Activated CD4-positive, alpha-beta T cell treated with anti-CD3 and anti-CD28 coated beads, Interleukin-2, amount 10 ng/mL, durations not matched to agents 24 days and 14 days (primary cell): ENCODE measurements around the gene EFS. TPM values are rescaled to one million over a fixed set of nuclear protein-coding genes. Genes with fewer than 3 reads are reported as not detected.
"Not testable (repeated sequence)": the region's sequence is repeated elsewhere in the genome, so short reads cannot be mapped to it uniquely, and the experiment has no call there.

Experiments
- DNase-seq: peaks from one replicate; pipeline ENCODE4 v3.0.0; 2022
- H3K27ac Mint-ChIP-seq: one replicate; pipeline ENCODE4 v1.8.0; 2022; ENCODE audit warnings: mild to moderate bottlenecking, mixed read lengths
- H3K27me3 Mint-ChIP-seq: one replicate; pipeline ENCODE4 v1.8.0; 2022; ENCODE audit warnings: mixed read lengths
- H3K36me3 Mint-ChIP-seq: one replicate; pipeline ENCODE4 v1.8.0; 2022; ENCODE audit warnings: low read depth, mild to moderate bottlenecking, mixed read lengths
- H3K4me1 Mint-ChIP-seq: one replicate; pipeline ENCODE4 v1.8.0; 2021; ENCODE audit warnings: mixed read lengths
- H3K4me3 Mint-ChIP-seq: one replicate; pipeline ENCODE4 v1.8.0; 2022; ENCODE audit warnings: mild to moderate bottlenecking, moderate library complexity, mixed read lengths
- H3K9me3 Mint-ChIP-seq: one replicate; pipeline ENCODE4 v1.8.0; 2021; ENCODE audit warnings: mixed read lengths
- intact Hi-C: fragments of 100-400 bp; cut with micrococcal nuclease; formaldehyde crosslinking; loops from one replicate; pipeline ENCODE4 v1.15.1; 2023
- total RNA-seq: library from RNA; stranded (reverse); gene quantifications from 2 replicates; pipeline ENCODE4 v1.2.3, GENCODE V29; 2022

EFS gene
- total RNA-seq, 1 donor from 2014 or later, result not detected

- intact Hi-C loops, result no loop called here
- Mint-ChIP-seq H3K36me3 (peaks cover 43% of the 10 kb centered on the region), H3K9me3 (no peaks in the 10 kb centered on the region), H3K4me3 (no peak overlapping the region), H3K4me1 (peaks cover 13% of the 10 kb centered on the region), H3K27me3 (peaks cover 4% of the 10 kb centered on the region), H3K27ac (no peak overlapping the region)
- no peak for DNase-seq
Observed at GRCh38 chr14:23326491-23327332, 38.3 kb downstream of the EFS start.

GRCh38 chr14:23325746-23326145 is 39.2 kb downstream of the EFS start:
- H3K27me3 Mint-ChIP-seq, H3K9me3 Mint-ChIP-seq, intact Hi-C loops, H3K4me3 Mint-ChIP-seq, H3K27ac Mint-ChIP-seq, DNase-seq: not testable (repeated sequence)
- peaks cover 46% of the 10 kb centered on the region for H3K36me3 Mint-ChIP-seq
- H3K4me1 Mint-ChIP-seq, result peaks cover 13% of the 10 kb centered on the region

- peaks cover 48% of the 10 kb centered on the region for H3K36me3 Mint-ChIP-seq
- DNase-seq, result no peak
- H3K27ac Mint-ChIP-seq, result no peak overlapping the region
- H3K4me3 Mint-ChIP-seq, result no peak overlapping the region
- no peaks in the 10 kb centered on the region for H3K27me3 Mint-ChIP-seq
- peaks cover 21% of the 10 kb centered on the region for H3K4me1 Mint-ChIP-seq
- H3K9me3 Mint-ChIP-seq, result peaks cover 3% of the 10 kb centered on the region
- intact Hi-C loops, result no loop called here
Observed at GRCh38 chr14:23324993-23325392, 40.0 kb downstream of the EFS start.

- Mint-ChIP-seq H3K36me3 (peaks cover 48% of the 10 kb centered on the region), H3K27me3 (no peaks in the 10 kb centered on the region), H3K4me1 (peaks cover 26% of the 10 kb centered on the region), H3K27ac (no peak overlapping the region), H3K9me3 (peaks cover 8% of the 10 kb centered on the region), H3K4me3 (no peak overlapping the region)
- intact Hi-C loops, result no loop called here
- DNase-seq, result no peak
Observed at GRCh38 chr14:23324455-23324846, 40.5 kb downstream of the EFS start.

- peaks cover 48% of the 10 kb centered on the region for H3K36me3 Mint-ChIP-seq
- intact Hi-C loops, result no loop called here
- H3K9me3 Mint-ChIP-seq, result peaks cover 8% of the 10 kb centered on the region
- H3K4me3 Mint-ChIP-seq, result no peak overlapping the region
- no peaks in the 10 kb centered on the region for H3K27me3 Mint-ChIP-seq
- no peak for DNase-seq
- H3K27ac Mint-ChIP-seq, result no peak overlapping the region
- H3K4me1 Mint-ChIP-seq, result peaks cover 26% of the 10 kb centered on the region
Observed at GRCh38 chr14:23323838-23324454, 41.0 kb downstream of the EFS start.

GRCh38 chr14:23322568-23323517 is 42.1 kb downstream of the EFS start:
- Mint-ChIP-seq H3K36me3 (peaks cover 48% of the 10 kb centered on the region), H3K9me3 (peaks cover 8% of the 10 kb centered on the region), H3K4me3 (peak overlapping the region; percentile 90), H3K4me1 (peaks cover 25% of the 10 kb centered on the region), H3K27me3 (no peaks in the 10 kb centered on the region), H3K27ac (peak overlapping the region; percentile 96)
- DNase-seq, result no peak
- intact Hi-C loops, result no loop called here

- H3K27me3 Mint-ChIP-seq, result no peaks in the 10 kb centered on the region
- H3K9me3 Mint-ChIP-seq, result peaks cover 8% of the 10 kb centered on the region
- peak overlapping the region; percentile 90 for H3K4me3 Mint-ChIP-seq
- H3K27ac Mint-ChIP-seq, result peak overlapping the region; percentile 96
- intact Hi-C loops, result loop anchor here (1.0 to 2.0 kb wide), 5 partner anchors 21 to 229 kb away; partner anchors contain the start of genes ACIN1, C14orf119, HOMEZ and NGDN
- peaks cover 46% of the 10 kb centered on the region for H3K36me3 Mint-ChIP-seq
- H3K4me1 Mint-ChIP-seq, result peaks cover 24% of the 10 kb centered on the region
- peak; percentile 85 for DNase-seq
Observed at GRCh38 chr14:23321572-23322547, 43.1 kb downstream of the EFS start.

GRCh38 chr14:23320584-23321571 is 44.1 kb downstream of the EFS start, which contains the start of gene PABPN1:
Gene PABPN1, plus strand, starts transcription at chr14:23321457. Its CDS starts 13 bp downstream, at chr14:23321470.
- intact Hi-C loops, result loop anchor here (1.0 to 2.0 kb wide), 5 partner anchors 20 to 230 kb away; partner anchors contain the start of genes ACIN1, C14orf119, HOMEZ and NGDN
- Mint-ChIP-seq H3K27ac (peak within 1 kb of the TSS; percentile 98), H3K9me3 (peaks cover 8% of the 10 kb centered on the region), H3K36me3 (peaks cover 43% of the 10 kb centered on the region), H3K4me1 (peaks cover 24% of the 10 kb centered on the region), H3K4me3 (peak within 1 kb of the TSS; percentile 90), H3K27me3 (no peaks in the 10 kb centered on the region)
- peak; percentile 99 for DNase-seq

GRCh38 chr14:23319746-23320583 is 45.0 kb downstream of the EFS start:
- Mint-ChIP-seq H3K4me1 (peaks cover 24% of the 10 kb centered on the region), H3K9me3 (peaks cover 8% of the 10 kb centered on the region), H3K27ac (peak overlapping the region; percentile 98), H3K36me3 (peaks cover 35% of the 10 kb centered on the region), H3K4me3 (peak overlapping the region; percentile 90), H3K27me3 (no peaks in the 10 kb centered on the region)
- intact Hi-C loops, result loop anchor here (2.0 kb wide), 1 partner anchor 225 kb away; the partner anchor contains the start of genes ACIN1 and C14orf119
- DNase-seq, result no peak

GRCh38 chr14:23316300-23316699 is 48.7 kb downstream of the EFS start:
- no peak overlapping the region for H3K27ac Mint-ChIP-seq
- DNase-seq, result no peak
- no peak overlapping the region for H3K4me3 Mint-ChIP-seq
- H3K36me3 Mint-ChIP-seq, result peaks cover 5% of the 10 kb centered on the region
- intact Hi-C loops, result no loop called here
- H3K4me1 Mint-ChIP-seq, result peaks cover 12% of the 10 kb centered on the region
- peaks cover 4% of the 10 kb centered on the region for H3K27me3 Mint-ChIP-seq
- peaks cover 8% of the 10 kb centered on the region for H3K9me3 Mint-ChIP-seq

GRCh38 chr14:23310546-23310945 is 54.4 kb downstream of the EFS start:
- no peaks in the 10 kb centered on the region for H3K36me3 Mint-ChIP-seq

More at GRCh38 chr14:23310546-23310945, 54.4 kb downstream of the EFS start:
- no peak for DNase-seq
- Mint-ChIP-seq H3K4me3 (no peak overlapping the region), H3K27ac (no peak overlapping the region), H3K27me3 (peaks cover 9% of the 10 kb centered on the region), H3K9me3 (no peaks in the 10 kb centered on the region), H3K4me1 (peaks cover 10% of the 10 kb centered on the region)
- intact Hi-C loops, result no loop called here
